ENCODE measurements around the gene C1orf174. TPM values are rescaled to one million over a fixed set of nuclear protein-coding genes. Genes with fewer than 3 reads are reported as not detected.

The C1orf174 gene
- total RNA-seq, 2 experiments from 2014 or later: 29.4 to 31.1 TPM

- Mint-ChIP-seq H3K27ac (no peak overlapping the region), H3K4me3 (no peak overlapping the region), H3K36me3 (ENCODE audit: low read depth) (peaks cover 40% of the 10 kb centered on the region), H3K4me1 (peaks cover 5% of the 10 kb centered on the region), H3K9me3 (peaks cover 13% of the 10 kb centered on the region), H3K27me3 (no peaks in the 10 kb centered on the region)
- ChIA-PET POLR2A (no interaction called here), CTCF (no interaction called here)
- no peak for DNase-seq
Observed at GRCh38 chr1:3879099-3879498, 21.0 kb downstream of the C1orf174 start.

- POLR2A ChIA-PET: no interaction called here
- Mint-ChIP-seq H3K27me3 (no peaks in the 10 kb centered on the region), H3K36me3 (ENCODE audit: low read depth) (peaks cover 46% of the 10 kb centered on the region)
Observed at GRCh38 chr1:3876716-3877115, 23.4 kb downstream of the C1orf174 start.

GRCh38 chr1:3874736-3875135 is 25.3 kb downstream of the C1orf174 start:
- POLR2A ChIA-PET: no interaction called here

More at GRCh38 chr1:3876716-3877115, 23.4 kb downstream of the C1orf174 start:
- peaks cover 13% of the 10 kb centered on the region for H3K9me3 Mint-ChIP-seq
- no peak overlapping the region for H3K4me3 Mint-ChIP-seq
- H3K27ac Mint-ChIP-seq: no peak overlapping the region
- peaks cover 3% of the 10 kb centered on the region for H3K4me1 Mint-ChIP-seq
- CTCF ChIA-PET: no interaction called here
- DNase-seq: no peak

GRCh38 chr1:3872546-3872945 is 27.5 kb downstream of the C1orf174 start:
- peaks cover 5% of the 10 kb centered on the region for H3K9me3 Mint-ChIP-seq
- ChIA-PET CTCF (no interaction called here), POLR2A (no interaction called here)
- no peak overlapping the region for H3K27ac Mint-ChIP-seq
- H3K4me3 Mint-ChIP-seq: no peak overlapping the region
- DNase-seq: no peak
- no peaks in the 10 kb centered on the region for H3K27me3 Mint-ChIP-seq
- peaks cover 40% of the 10 kb centered on the region for H3K36me3 Mint-ChIP-seq (ENCODE audit: low read depth)
- no peaks in the 10 kb centered on the region for H3K4me1 Mint-ChIP-seq

More at GRCh38 chr1:3874736-3875135, 25.3 kb downstream of the C1orf174 start:
- CTCF ChIA-PET: no interaction called here
- H3K36me3 Mint-ChIP-seq (ENCODE audit: low read depth): peaks cover 46% of the 10 kb centered on the region
- H3K27ac Mint-ChIP-seq: no peak overlapping the region
- no peak overlapping the region for H3K4me3 Mint-ChIP-seq
- no peaks in the 10 kb centered on the region for H3K27me3 Mint-ChIP-seq
- H3K9me3 Mint-ChIP-seq: peaks cover 13% of the 10 kb centered on the region
- H3K4me1 Mint-ChIP-seq: no peaks in the 10 kb centered on the region
- DNase-seq: no peak

GRCh38 chr1:3871451-3871805 is 28.6 kb downstream of the C1orf174 start:
- peak overlapping the region; percentile 11 for H3K27ac Mint-ChIP-seq
- peaks cover 5% of the 10 kb centered on the region for H3K9me3 Mint-ChIP-seq
- CTCF ChIA-PET: interaction anchor here (0.6 kb wide), 1 partner anchor 13 kb away, joined by 5 read pairs; no protein-coding TSS in a partner anchor
- no peaks in the 10 kb centered on the region for H3K4me1 Mint-ChIP-seq
- no peak overlapping the region for H3K4me3 Mint-ChIP-seq
- H3K27me3 Mint-ChIP-seq: no peaks in the 10 kb centered on the region
- no peak for DNase-seq
- POLR2A ChIA-PET: no interaction called here
- H3K36me3 Mint-ChIP-seq (ENCODE audit: low read depth): peaks cover 46% of the 10 kb centered on the region

GRCh38 chr1:3869751-3870301 is 30.2 kb downstream of the C1orf174 start:
- Mint-ChIP-seq H3K27ac (no peak overlapping the region), H3K4me3 (no peak overlapping the region), H3K27me3 (no peaks in the 10 kb centered on the region), H3K4me1 (peaks cover 1% of the 10 kb centered on the region), H3K36me3 (ENCODE audit: low read depth) (peaks cover 35% of the 10 kb centered on the region), H3K9me3 (peaks cover 3% of the 10 kb centered on the region)
- POLR2A ChIA-PET: no interaction called here
- CTCF ChIA-PET: interaction anchor here (1.3 kb wide), 1 partner anchor 12 kb away, joined by 5 read pairs; no protein-coding TSS in a partner anchor
- DNase-seq: no peak

GRCh38 chr1:3868464-3869006 is 31.5 kb downstream of the C1orf174 start:
- DNase-seq: no peak
- peaks cover 3% of the 10 kb centered on the region for H3K9me3 Mint-ChIP-seq
- H3K27ac Mint-ChIP-seq: no peak overlapping the region
- POLR2A ChIA-PET: no interaction called here
- H3K4me3 Mint-ChIP-seq: no peak overlapping the region
- peaks cover 1% of the 10 kb centered on the region for H3K4me1 Mint-ChIP-seq
- CTCF ChIA-PET: interaction anchor here (0.8 to 1.3 kb wide), 2 partner anchors 10 to 31 kb away, joined by 3 to 5 read pairs; partner anchors contain the start of gene C1orf174
- H3K36me3 Mint-ChIP-seq (ENCODE audit: low read depth): peaks cover 27% of the 10 kb centered on the region
- no peaks in the 10 kb centered on the region for H3K27me3 Mint-ChIP-seq

- Mint-ChIP-seq H3K4me3 (no peak overlapping the region), H3K4me1 (peaks cover 1% of the 10 kb centered on the region)
- CTCF ChIA-PET: no interaction called here
Observed at GRCh38 chr1:3865606-3866160, 34.4 kb downstream of the C1orf174 start.

GRCh38 chr1:3864884-3865283 is 35.2 kb downstream of the C1orf174 start:
- DNase-seq: no peak
- no peak overlapping the region for H3K27ac Mint-ChIP-seq
- ChIA-PET CTCF (no interaction called here), POLR2A (no interaction called here)
- peaks cover 19% of the 10 kb centered on the region for H3K36me3 Mint-ChIP-seq (ENCODE audit: low read depth)
- no peaks in the 10 kb centered on the region for H3K27me3 Mint-ChIP-seq
- peaks cover 1% of the 10 kb centered on the region for H3K4me1 Mint-ChIP-seq
- no peak overlapping the region for H3K4me3 Mint-ChIP-seq
- H3K9me3 Mint-ChIP-seq: peaks cover 3% of the 10 kb centered on the region

More at GRCh38 chr1:3865606-3866160, 34.4 kb downstream of the C1orf174 start:
- DNase-seq: no peak
- Mint-ChIP-seq H3K36me3 (ENCODE audit: low read depth) (peaks cover 24% of the 10 kb centered on the region), H3K27me3 (no peaks in the 10 kb centered on the region), H3K27ac (no peak overlapping the region), H3K9me3 (peaks cover 3% of the 10 kb centered on the region)
- POLR2A ChIA-PET: no interaction called here

GRCh38 chr1:3863231-3863935 is 36.7 kb downstream of the C1orf174 start:
- CTCF ChIA-PET: no interaction called here
- Mint-ChIP-seq H3K36me3 (ENCODE audit: low read depth) (peaks cover 12% of the 10 kb centered on the region), H3K27me3 (no peaks in the 10 kb centered on the region), H3K27ac (no peak overlapping the region), H3K4me3 (no peak overlapping the region), H3K9me3 (no peaks in the 10 kb centered on the region), H3K4me1 (peaks cover 11% of the 10 kb centered on the region)
- DNase-seq: no peak
- POLR2A ChIA-PET: no interaction called here

GRCh38 chr1:3858231-3858981 is 41.7 kb downstream of the C1orf174 start:
- peaks cover 35% of the 10 kb centered on the region for H3K4me1 Mint-ChIP-seq
- no peaks in the 10 kb centered on the region for H3K27me3 Mint-ChIP-seq
- peak; percentile 11 for DNase-seq
- no peaks in the 10 kb centered on the region for H3K9me3 Mint-ChIP-seq
- peak overlapping the region; percentile 31 for H3K27ac Mint-ChIP-seq
- peaks cover 2% of the 10 kb centered on the region for H3K36me3 Mint-ChIP-seq (ENCODE audit: low read depth)
- CTCF ChIA-PET: interaction anchor here (0.7 to 1.4 kb wide), 3 partner anchors 11 to 134 kb away, joined by 3 to 5 read pairs (median 3); no protein-coding TSS in a partner anchor
- POLR2A ChIA-PET: interaction anchor here (0.7 kb wide), 1 partner anchor 44 kb away, joined by 4 read pairs; no protein-coding TSS in a partner anchor
- H3K4me3 Mint-ChIP-seq: peak overlapping the region; percentile 99

- Mint-ChIP-seq H3K9me3 (no peaks in the 10 kb centered on the region), H3K27ac (peak overlapping the region; percentile 96), H3K36me3 (ENCODE audit: low read depth) (peaks cover 2% of the 10 kb centered on the region), H3K4me3 (peak overlapping the region; percentile 99), H3K27me3 (no peaks in the 10 kb centered on the region), H3K4me1 (peaks cover 35% of the 10 kb centered on the region)
- no peak for DNase-seq
- POLR2A ChIA-PET: interaction anchor here (0.7 kb wide), 1 partner anchor 45 kb away, joined by 4 read pairs; no protein-coding TSS in a partner anchor
- CTCF ChIA-PET: interaction anchor here (1.2 to 1.4 kb wide), 2 partner anchors 12 to 133 kb away, joined by 3 to 5 read pairs; no protein-coding TSS in a partner anchor
Observed at GRCh38 chr1:3857791-3858129, 42.3 kb downstream of the C1orf174 start.
